ENCODE data around the gene UROC1.

GRCh38 chr3:126557415-126557745, 39.8 kb upstream of the UROC1 start:
- no peak for TF ChIP-seq CTCF (IDR thresholded peaks at IDR 0.05)
- no peak for TF ChIP-seq POLR2A (IDR thresholded peaks at IDR 0.05)

Measured in body of pancreas (tissue), 4 donors.